Spinal cord (tissue), 10 donors: ENCODE results near the gene ATOH8. TPM values are rescaled to one million over a fixed set of nuclear protein-coding genes. Genes with fewer than 3 reads are reported as not detected.
"Not testable (repeated sequence)": the region's sequence is repeated elsewhere in the genome, so short reads cannot be mapped to it uniquely, and the experiment has no call there.

Experiments
- DNase-seq, 6 donors: peaks; one replicate each; pipeline versions ENCODE4 v3.0.0 to v3.0.0-alpha.2; 2013 to 2015; ENCODE audit warnings: low spot score in 6 of 6, low read depth in 4 of 6
- H3K27ac ChIP-seq: one replicate; pipeline ENCODE4 v1.5.1; 2013; ENCODE audit warnings: low read depth, low read length, control low read depth
- H3K27me3 ChIP-seq: one replicate; pipeline ENCODE4 v1.6.1; 2013; ENCODE audit warnings: low read length; ENCODE audit not compliant: control insufficient read depth, insufficient read depth
- H3K36me3 ChIP-seq: one replicate; pipeline ENCODE4 v1.6.1; 2013; ENCODE audit warnings: low read length; ENCODE audit not compliant: control insufficient read depth, insufficient read depth
- H3K4me1 ChIP-seq: one replicate; pipeline ENCODE4 v1.6.1; 2013; ENCODE audit warnings: low read length; ENCODE audit not compliant: control insufficient read depth, insufficient read depth
- H3K4me3 ChIP-seq: one replicate; pipeline ENCODE4 v1.5.1; 2013; ENCODE audit warnings: low read depth, low read length, control low read depth
- H3K9me3 ChIP-seq: one replicate; pipeline ENCODE4 v1.6.1; 2013; ENCODE audit warnings: low read length; ENCODE audit not compliant: control insufficient read depth, insufficient read depth
- WGBS: methylation state at CpG from one replicate; pipeline ENCODE4 v1.1.5; 2013; ENCODE audit warnings: missing lambda C conversion rate; ENCODE audit not compliant: insufficient coverage; 5-methylcytosine and 5-hydroxymethylcytosine counted together
- polyA plus RNA-seq, 2 donors: library from polyadenylated mRNA; unstranded; fragments of 120-200 nt; gene quantifications; one replicate each; pipeline ENCODE4 v1.2.1, GENCODE V29; 2013; ENCODE audit not compliant: insufficient read length in 2 of 2
- small RNA-seq: library from RNA; depleted of rRNA; stranded (forward); fragments of <200 nt; gene quantifications from one replicate; pipeline ENCODE3, GENCODE V24; 2014; ENCODE audit warnings: low replicate concordance
- total RNA-seq, 2 donors: library from RNA; depleted of rRNA in 1 of 2; stranded (reverse); fragments of 120-200 nt in 1 of 2; fragments of >200 nt in 1 of 2; gene quantifications; one replicate each; pipeline versions ENCODE4 v1.2.3 to v1.2.4, GENCODE V29; 2013 to 2014
- donor health status: healthy.

The ATOH8 gene
- total and polyA plus RNA-seq, 4 donors = 5.8 to 25.8 (median 15.2) TPM

- no peak for DNase-seq
- Histone ChIP-seq H3K36me3 (no peaks in the 10 kb centered on the region), H3K9me3 (no peaks in the 10 kb centered on the region), H3K27me3 (no peaks in the 10 kb centered on the region), H3K4me3 (no peak overlapping the region), H3K4me1 (peaks cover 9% of the 10 kb centered on the region), H3K27ac (no peak overlapping the region)
- WGBS = 91% methylated on average over 3 of the region's 7 CpGs
Measured at GRCh38 chr2:85828725-85829124, 74.9 kb downstream of the ATOH8 start.

DNA sequence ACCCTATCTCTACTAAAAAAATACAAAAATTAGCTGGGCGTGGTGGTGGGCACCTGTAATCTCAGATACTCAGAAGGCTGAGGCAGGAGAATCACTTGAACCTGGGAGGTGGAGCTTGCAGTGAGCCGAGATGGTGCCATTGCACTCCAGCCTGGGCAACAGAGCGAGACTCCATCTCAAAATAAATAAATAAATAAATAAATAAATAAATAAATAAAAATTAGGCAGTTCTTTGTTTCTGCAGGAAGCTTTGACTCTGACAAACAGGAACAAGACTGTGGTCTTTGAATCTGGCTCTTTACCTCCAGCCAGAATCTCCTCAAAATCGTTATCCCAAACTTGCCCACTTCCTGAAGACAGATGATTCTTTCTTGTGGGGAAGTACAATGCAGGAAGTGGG, 75.6 kb downstream of the ATOH8 start:
- H3K4me3 ChIP-seq, H3K27me3 ChIP-seq, H3K4me1 ChIP-seq, DNase-seq, H3K9me3 ChIP-seq, H3K27ac ChIP-seq, H3K36me3 ChIP-seq: not testable (repeated sequence)
- WGBS = 100% methylated on average over 1 of the region's 4 CpGs

DNA sequence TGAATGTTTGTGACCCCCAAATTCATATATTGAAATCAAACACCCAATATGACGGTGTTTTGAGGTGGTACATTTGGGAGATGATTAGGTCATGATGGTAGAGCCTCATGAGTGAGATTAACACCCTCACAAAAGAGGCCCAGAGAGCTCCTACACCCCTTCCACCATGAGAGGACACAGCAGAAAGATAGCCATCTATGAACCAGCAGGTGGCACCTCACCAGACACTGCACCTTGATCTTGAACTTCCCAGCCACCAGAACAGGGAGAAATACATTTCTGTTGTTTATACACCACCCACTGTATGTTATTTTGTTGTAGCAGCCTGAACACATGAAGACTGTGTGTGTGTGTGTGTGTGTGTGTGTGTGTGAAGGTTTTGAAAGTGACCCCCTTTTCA, 76.9 kb downstream of the ATOH8 start:
- no CpG with 5 or more reads among the region's 1 CpG for WGBS
- DNase-seq = no peak
- Histone ChIP-seq H3K9me3 (no peaks in the 10 kb centered on the region), H3K27me3 (no peaks in the 10 kb centered on the region), H3K36me3 (no peaks in the 10 kb centered on the region), H3K27ac (no peak overlapping the region), H3K4me3 (no peak overlapping the region), H3K4me1 (peaks cover 9% of the 10 kb centered on the region)

DNA sequence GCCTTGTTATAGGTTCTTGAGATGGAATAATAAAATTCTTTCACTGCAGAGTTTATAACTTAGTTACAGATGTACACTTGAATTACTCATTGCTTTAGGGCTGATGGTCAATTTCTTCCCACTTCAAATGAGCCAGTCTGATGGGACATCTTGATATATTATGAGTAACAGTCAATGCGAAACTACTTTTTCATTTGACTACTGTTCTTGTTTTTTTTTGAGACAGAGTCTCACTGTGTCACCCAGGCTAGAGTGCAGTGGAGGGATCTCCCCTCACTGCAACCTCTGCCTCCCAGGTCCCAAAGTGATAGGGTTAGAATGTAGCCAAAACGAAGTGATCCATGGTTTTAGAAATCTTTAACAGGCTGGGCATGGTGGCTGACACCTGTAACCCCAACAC, 77.9 kb downstream of the ATOH8 start:
- Histone ChIP-seq H3K36me3 (no peaks in the 10 kb centered on the region), H3K9me3 (no peaks in the 10 kb centered on the region), H3K27ac (no peak overlapping the region), H3K27me3 (no peaks in the 10 kb centered on the region), H3K4me3 (no peak overlapping the region), H3K4me1 (peaks cover 9% of the 10 kb centered on the region)
- WGBS = no CpG with 5 or more reads among the region's 2 CpGs
- no peak for DNase-seq

DNA sequence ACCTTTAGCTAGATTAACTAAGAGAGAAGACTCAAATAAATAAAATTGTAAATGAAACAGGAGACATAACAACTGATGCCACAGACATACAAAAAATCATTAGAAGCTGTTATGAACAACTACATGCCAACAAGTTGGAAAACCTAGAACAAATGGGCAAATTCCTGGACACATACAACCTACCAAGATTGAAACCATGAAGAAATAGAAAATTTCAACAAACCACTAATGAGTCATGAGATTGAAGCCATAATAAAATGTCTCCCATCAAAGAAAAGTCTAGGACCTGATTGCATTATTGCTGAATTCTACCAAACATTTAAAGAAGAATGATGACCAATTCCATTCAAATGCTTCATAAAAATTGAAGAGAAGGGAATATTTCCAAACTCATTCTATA, 80.7 kb downstream of the ATOH8 start:
- no peak for DNase-seq
- H3K36me3 ChIP-seq = peaks cover 11% of the 10 kb centered on the region
- H3K4me1 ChIP-seq = no peaks in the 10 kb centered on the region
- H3K27me3 ChIP-seq = no peaks in the 10 kb centered on the region
- no peak overlapping the region for H3K4me3 ChIP-seq
- no peak overlapping the region for H3K27ac ChIP-seq
- H3K9me3 ChIP-seq = no peaks in the 10 kb centered on the region

Small RNA genes lying within 50 kb of the gene (small RNA-seq; reads per million reads assigned to genes)
- gene MIR6071 (not detected), gene RN7SKP83 (not detected), gene RNU1-38P (0.06 reads per million)

Other genes starting within 250 kb of the ATOH8 start
- gene MAT2A, start 214.8 kb upstream of the ATOH8 start, total RNA-seq = 100 to 1,000 TPM; 112 to 119 TPM
- gene MAT2A, start 214.8 kb upstream of the ATOH8 start, polyA plus RNA-seq = 100 to 1,000 TPM; 327 to 337 TPM
- gene GGCX, start 192.5 kb upstream of the ATOH8 start, total RNA-seq = 10 to 100 TPM; 30.8 to 53.3 TPM
- gene GGCX, start 192.5 kb upstream of the ATOH8 start, polyA plus RNA-seq = 10 to 100 TPM; 31.0 to 44.7 TPM
- gene VAMP8, start 176.4 kb upstream of the ATOH8 start, total RNA-seq = 10 to 100 TPM; 10.3 to 32.3 TPM
- gene VAMP8, start 176.4 kb upstream of the ATOH8 start, polyA plus RNA-seq = 10 to 100 TPM; 11.5 to 13.9 TPM
- gene VAMP5, start 169.6 kb upstream of the ATOH8 start, total RNA-seq = 10 to 100 TPM; 13.7 to 45.4 TPM
- 10 to 100 TPM; 27.1 to 43.5 TPM for gene VAMP5, start 169.6 kb upstream of the ATOH8 start, polyA plus RNA-seq
- gene RNF181, start 158.2 kb upstream of the ATOH8 start, total RNA-seq = 100 to 1,000 TPM in 1 of 2 donors, 10 to 100 TPM in 1; 69.3 to 213 TPM
- gene RNF181, start 158.2 kb upstream of the ATOH8 start, polyA plus RNA-seq = 100 to 1,000 TPM; 105 to 111 TPM
- 10 to 100 TPM in 1 of 2 donors, 1 to 10 TPM in 1; 5.4 to 22.2 TPM for gene TMEM150A, start 151.3 kb upstream of the ATOH8 start, total RNA-seq
- 10 to 100 TPM; 12.6 to 18.5 TPM for gene TMEM150A, start 151.3 kb upstream of the ATOH8 start, polyA plus RNA-seq
- 10 to 100 TPM; 31.6 to 40.4 TPM for gene C2orf68, start 141.9 kb upstream of the ATOH8 start, total RNA-seq
- 10 to 100 TPM; 41.7 to 53.0 TPM for gene C2orf68, start 141.9 kb upstream of the ATOH8 start, polyA plus RNA-seq
- 10 to 100 TPM; 33.7 to 48.5 TPM for gene USP39, start 137.8 kb upstream of the ATOH8 start, total RNA-seq
- 10 to 100 TPM; 54.1 to 59.6 TPM for gene USP39, start 137.8 kb upstream of the ATOH8 start, polyA plus RNA-seq
- not detected for gene SFTPB, start 85.8 kb upstream of the ATOH8 start, total RNA-seq
- gene SFTPB, start 85.8 kb upstream of the ATOH8 start, polyA plus RNA-seq = under 1 TPM in 1 of 2 donors, not detected in 1; 0.12 TPM
- under 1 TPM; 0.40 to 0.55 TPM for gene GNLY, start 59.6 kb upstream of the ATOH8 start, total RNA-seq
- gene GNLY, start 59.6 kb upstream of the ATOH8 start, polyA plus RNA-seq = under 1 TPM in 1 of 2 donors, not detected in 1; 0.80 TPM
- 10 to 100 TPM; 83.2 to 97.1 TPM for gene ST3GAL5, start 135.0 kb downstream of the ATOH8 start, total RNA-seq
- gene ST3GAL5, start 135.0 kb downstream of the ATOH8 start, polyA plus RNA-seq = 100 to 1,000 TPM; 120 TPM